ENCODE measurements around the gene SUMO4.

SUMO4 gene

GRCh38 chr6:149368065-149368464, 32.0 kb upstream of the SUMO4 start:
- H3K4me3 ChIP-seq (ENCODE audit: low read length): no peak overlapping the region
- whole genome bisulfite sequencing (ENCODE audit: extremely low coverage, insufficient coverage, low lambda C conversion rate): no CpG with 5 or more reads among the region's 1 CpG
- H3K23ac ChIP-seq (ENCODE audit: low read length): no peak overlapping the region
- H3K79me2 ChIP-seq (ENCODE audit: control insufficient read depth, insufficient read depth, low read length): peaks cover 32% of the 10 kb centered on the region
- no peak overlapping the region for H3K56ac ChIP-seq (ENCODE audit: low read length)
- no peak overlapping the region for H2BK5ac ChIP-seq (ENCODE audit: low read length)
- H3K4me2 ChIP-seq (ENCODE audit: low read length): no peak overlapping the region
- no peaks in the 10 kb centered on the region for H3K36me3 ChIP-seq (ENCODE audit: control insufficient read depth, insufficient read depth, low read length)
- no peaks in the 10 kb centered on the region for H3K4me1 ChIP-seq (ENCODE audit: control insufficient read depth, low read depth, low read length)
- H3K27me3 ChIP-seq (ENCODE audit: insufficient read depth, low read length, poor library complexity): no peaks in the 10 kb centered on the region
- H3K4ac ChIP-seq (ENCODE audit: low read depth, low read length): no peak overlapping the region
- no peak overlapping the region for H2BK120ac ChIP-seq (ENCODE audit: low read depth, low read length)
- H3K79me1 ChIP-seq (ENCODE audit: low read length): peaks cover 6% of the 10 kb centered on the region
- H3K18ac ChIP-seq (ENCODE audit: low read length): no peak overlapping the region
- no peak for DNase-seq
- H2AK5ac ChIP-seq (ENCODE audit: low read length): no peak overlapping the region
- H4K8ac ChIP-seq (ENCODE audit: low read depth, low read length): no peak overlapping the region
- no peak overlapping the region for H3K27ac ChIP-seq (ENCODE audit: low read depth, low read length)
- no peak overlapping the region for H4K5ac ChIP-seq (ENCODE audit: low read length)
- no peak overlapping the region for H3K9ac ChIP-seq (ENCODE audit: low read length)
- no peak overlapping the region for H2BK15ac ChIP-seq (replicated peaks; ENCODE audit: low read depth)

DNA sequence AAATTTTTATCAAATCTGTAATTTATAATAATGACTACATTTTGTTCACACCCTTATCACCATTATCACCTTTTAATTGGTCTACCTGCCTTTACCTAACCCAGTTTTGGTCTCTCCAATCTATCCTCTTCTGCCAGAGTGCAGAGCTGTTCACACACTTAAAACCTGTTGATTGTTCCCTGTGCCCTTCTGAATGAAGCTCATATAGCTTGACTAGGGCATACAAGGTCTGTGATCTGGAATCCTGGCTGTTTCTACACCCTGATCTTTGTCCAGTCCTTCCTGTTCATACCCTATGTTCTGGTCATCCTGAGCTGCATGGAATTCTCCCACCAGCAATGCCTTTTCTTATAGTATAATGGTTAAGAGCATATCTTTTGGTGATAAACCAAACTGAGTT, 28.9 kb upstream of the SUMO4 start:
- Histone ChIP-seq H3K23ac (ENCODE audit: low read length) (no peak overlapping the region), H3K36me3 (ENCODE audit: control insufficient read depth, insufficient read depth, low read length) (no peaks in the 10 kb centered on the region), H3K18ac (ENCODE audit: low read length) (no peak overlapping the region), H4K8ac (ENCODE audit: low read depth, low read length) (no peak overlapping the region), H2AK5ac (ENCODE audit: low read length) (no peak overlapping the region), H3K56ac (ENCODE audit: low read length) (no peak overlapping the region), H2BK15ac (replicated peaks; ENCODE audit: low read depth) (no peak overlapping the region), H3K9ac (ENCODE audit: low read length) (no peak overlapping the region), H3K79me1 (ENCODE audit: low read length) (peaks cover 6% of the 10 kb centered on the region), H2BK5ac (ENCODE audit: low read length) (no peak overlapping the region), H3K4me3 (ENCODE audit: low read length) (no peak overlapping the region), H3K4ac (ENCODE audit: low read depth, low read length) (no peak overlapping the region), H3K4me1 (ENCODE audit: control insufficient read depth, low read depth, low read length) (no peaks in the 10 kb centered on the region), H3K4me2 (ENCODE audit: low read length) (no peak overlapping the region), H3K79me2 (ENCODE audit: control insufficient read depth, insufficient read depth, low read length) (peaks cover 15% of the 10 kb centered on the region), H3K27ac (ENCODE audit: low read depth, low read length) (no peak overlapping the region), H4K5ac (ENCODE audit: low read length) (no peak overlapping the region), H2BK120ac (ENCODE audit: low read depth, low read length) (no peak overlapping the region), H3K27me3 (ENCODE audit: insufficient read depth, low read length, poor library complexity) (no peaks in the 10 kb centered on the region)
- DNase-seq: no peak

DNA sequence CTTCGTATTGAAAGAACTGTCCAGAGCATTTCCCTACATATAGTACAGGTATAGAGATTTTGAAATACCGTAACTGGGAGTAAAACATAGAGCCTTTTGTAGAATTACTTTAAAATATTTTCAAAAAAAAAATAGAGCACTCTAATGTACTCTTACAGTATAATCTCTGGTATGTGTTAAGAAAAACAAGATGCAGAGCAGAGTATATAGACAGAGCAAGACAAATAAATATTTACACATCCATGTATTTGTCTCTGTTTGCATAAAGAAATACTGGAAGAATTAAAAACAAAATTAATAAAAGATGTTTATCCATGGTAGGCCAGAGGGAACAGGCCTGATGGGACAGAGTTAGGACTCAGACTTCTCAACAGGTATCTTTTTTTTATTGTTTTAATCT, 28.0 kb upstream of the SUMO4 start:
- WGBS (ENCODE audit: extremely low coverage, insufficient coverage, low lambda C conversion rate): no CpG with 5 or more reads among the region's 2 CpGs
- Histone ChIP-seq H3K4ac (ENCODE audit: low read depth, low read length) (no peak overlapping the region), H3K36me3 (ENCODE audit: control insufficient read depth, insufficient read depth, low read length) (no peaks in the 10 kb centered on the region), H3K4me2 (ENCODE audit: low read length) (no peak overlapping the region), H3K79me1 (ENCODE audit: low read length) (peaks cover 6% of the 10 kb centered on the region), H2AK5ac (ENCODE audit: low read length) (no peak overlapping the region), H3K4me1 (ENCODE audit: control insufficient read depth, low read depth, low read length) (no peaks in the 10 kb centered on the region), H3K56ac (ENCODE audit: low read length) (no peak overlapping the region), H3K18ac (ENCODE audit: low read length) (no peak overlapping the region), H3K4me3 (ENCODE audit: low read length) (no peak overlapping the region), H3K23ac (ENCODE audit: low read length) (no peak overlapping the region), H2BK15ac (replicated peaks; ENCODE audit: low read depth) (no peak overlapping the region), H4K5ac (ENCODE audit: low read length) (no peak overlapping the region), H2BK120ac (ENCODE audit: low read depth, low read length) (no peak overlapping the region), H4K8ac (ENCODE audit: low read depth, low read length) (no peak overlapping the region), H3K9ac (ENCODE audit: low read length) (no peak overlapping the region), H3K79me2 (ENCODE audit: control insufficient read depth, insufficient read depth, low read length) (peaks cover 9% of the 10 kb centered on the region), H2BK5ac (ENCODE audit: low read length) (no peak overlapping the region), H3K27me3 (ENCODE audit: insufficient read depth, low read length, poor library complexity) (no peaks in the 10 kb centered on the region), H3K27ac (ENCODE audit: low read depth, low read length) (no peak overlapping the region)
- no peak for DNase-seq

- Histone ChIP-seq H3K4me1 (ENCODE audit: control insufficient read depth, low read depth, low read length) (no peaks in the 10 kb centered on the region), H3K27ac (ENCODE audit: low read depth, low read length) (no peak overlapping the region), H2BK5ac (ENCODE audit: low read length) (no peak overlapping the region), H3K23ac (ENCODE audit: low read length) (no peak overlapping the region), H4K8ac (ENCODE audit: low read depth, low read length) (no peak overlapping the region), H3K4ac (ENCODE audit: low read depth, low read length) (no peak overlapping the region), H3K79me2 (ENCODE audit: control insufficient read depth, insufficient read depth, low read length) (no peaks in the 10 kb centered on the region), H4K5ac (ENCODE audit: low read length) (no peak overlapping the region), H3K56ac (ENCODE audit: low read length) (no peak overlapping the region), H3K9ac (ENCODE audit: low read length) (no peak overlapping the region), H2BK120ac (ENCODE audit: low read depth, low read length) (no peak overlapping the region), H3K4me2 (ENCODE audit: low read length) (no peak overlapping the region), H3K4me3 (ENCODE audit: low read length) (no peak overlapping the region), H2AK5ac (ENCODE audit: low read length) (no peak overlapping the region), H3K18ac (ENCODE audit: low read length) (no peak overlapping the region), H3K79me1 (ENCODE audit: low read length) (peaks cover 4% of the 10 kb centered on the region), H2BK15ac (replicated peaks; ENCODE audit: low read depth) (no peak overlapping the region), H3K36me3 (ENCODE audit: control insufficient read depth, insufficient read depth, low read length) (peaks cover 3% of the 10 kb centered on the region), H3K27me3 (ENCODE audit: insufficient read depth, low read length, poor library complexity) (no peaks in the 10 kb centered on the region)
- WGBS (ENCODE audit: extremely low coverage, insufficient coverage, low lambda C conversion rate): no CpG with 5 or more reads among the region's 2 CpGs
- DNase-seq: no peak
Observed at GRCh38 chr6:149373511-149373910, 26.6 kb upstream of the SUMO4 start.

GRCh38 chr6:149379977-149380376, 20.1 kb upstream of the SUMO4 start:
- no peak overlapping the region for H2AK5ac ChIP-seq (ENCODE audit: low read length)
- no peak overlapping the region for H2BK120ac ChIP-seq (ENCODE audit: low read depth, low read length)
- peaks cover 8% of the 10 kb centered on the region for H3K36me3 ChIP-seq (ENCODE audit: control insufficient read depth, insufficient read depth, low read length)
- H3K27me3 ChIP-seq (ENCODE audit: insufficient read depth, low read length, poor library complexity): no peaks in the 10 kb centered on the region
- H3K4me3 ChIP-seq (ENCODE audit: low read length): no peak overlapping the region
- H3K56ac ChIP-seq (ENCODE audit: low read length): no peak overlapping the region
- H3K79me2 ChIP-seq (ENCODE audit: control insufficient read depth, insufficient read depth, low read length): peaks cover 2% of the 10 kb centered on the region
- no peak overlapping the region for H3K4me2 ChIP-seq (ENCODE audit: low read length)
- DNase-seq: no peak
- H2BK15ac ChIP-seq (replicated peaks; ENCODE audit: low read depth): no peak overlapping the region
- no peak overlapping the region for H4K8ac ChIP-seq (ENCODE audit: low read depth, low read length)
- H3K79me1 ChIP-seq (ENCODE audit: low read length): peaks cover 5% of the 10 kb centered on the region
- H3K27ac ChIP-seq (ENCODE audit: low read depth, low read length): no peak overlapping the region
- no CpG with 5 or more reads among the region's 3 CpGs for WGBS (ENCODE audit: extremely low coverage, insufficient coverage, low lambda C conversion rate)
- H3K9ac ChIP-seq (ENCODE audit: low read length): no peak overlapping the region
- H3K4me1 ChIP-seq (ENCODE audit: control insufficient read depth, low read depth, low read length): no peaks in the 10 kb centered on the region
- no peak overlapping the region for H3K4ac ChIP-seq (ENCODE audit: low read depth, low read length)
- no peak overlapping the region for H3K23ac ChIP-seq (ENCODE audit: low read length)
- H3K18ac ChIP-seq (ENCODE audit: low read length): no peak overlapping the region
- no peak overlapping the region for H4K5ac ChIP-seq (ENCODE audit: low read length)
- no peak overlapping the region for H2BK5ac ChIP-seq (ENCODE audit: low read length)

- H2BK5ac ChIP-seq (ENCODE audit: low read length): no peak overlapping the region
- peaks cover 2% of the 10 kb centered on the region for H3K79me2 ChIP-seq (ENCODE audit: control insufficient read depth, insufficient read depth, low read length)
- no peak overlapping the region for H2BK120ac ChIP-seq (ENCODE audit: low read depth, low read length)
- no peak overlapping the region for H4K8ac ChIP-seq (ENCODE audit: low read depth, low read length)
- H3K4me1 ChIP-seq (ENCODE audit: control insufficient read depth, low read depth, low read length): no peaks in the 10 kb centered on the region
- H4K5ac ChIP-seq (ENCODE audit: low read length): no peak overlapping the region
- peaks cover 8% of the 10 kb centered on the region for H3K36me3 ChIP-seq (ENCODE audit: control insufficient read depth, insufficient read depth, low read length)
- no peaks in the 10 kb centered on the region for H3K27me3 ChIP-seq (ENCODE audit: insufficient read depth, low read length, poor library complexity)
- peaks cover 5% of the 10 kb centered on the region for H3K79me1 ChIP-seq (ENCODE audit: low read length)
- no peak overlapping the region for H2AK5ac ChIP-seq (ENCODE audit: low read length)
- H3K4me2 ChIP-seq (ENCODE audit: low read length): no peak overlapping the region
- H3K27ac ChIP-seq (ENCODE audit: low read depth, low read length): no peak overlapping the region
- no peak overlapping the region for H3K56ac ChIP-seq (ENCODE audit: low read length)
- H3K4me3 ChIP-seq (ENCODE audit: low read length): no peak overlapping the region
- H3K23ac ChIP-seq (ENCODE audit: low read length): no peak overlapping the region
- DNase-seq: no peak
- H2BK15ac ChIP-seq (replicated peaks; ENCODE audit: low read depth): no peak overlapping the region
- no peak overlapping the region for H3K18ac ChIP-seq (ENCODE audit: low read length)
- no peak overlapping the region for H3K4ac ChIP-seq (ENCODE audit: low read depth, low read length)
- H3K9ac ChIP-seq (ENCODE audit: low read length): no peak overlapping the region
Observed at GRCh38 chr6:149380523-149380922, 19.5 kb upstream of the SUMO4 start.

Measured in mesendoderm (in vitro differentiated cells).